WTC11 (cell line): ENCODE results near the gene PI4KA. TPM values are rescaled to one million over a fixed set of nuclear protein-coding genes. Genes with fewer than 3 reads are reported as not detected.

Experiments used
- ATAC-seq: fragments of 200-7000 bp; cut with Tn5 transposase; 2 replicates; pipeline ENCODE4 v1.10.0; 2021; ENCODE audit warnings: mild to moderate bottlenecking, moderate library complexity
- CTCF ChIA-PET: fragments of 300-600 bp; sonication (Branson Sonifier 250); formaldehyde crosslinking; loops from one replicate; lab custom pipeline; 2021; ENCODE audit warnings: antibody characterized with exemption; lab: Charles Lee
- POLR2A ChIA-PET: fragments of 350-600 bp; sonication (Branson Sonifier 250); formaldehyde crosslinking; loops from one replicate; lab custom pipeline; 2021; ENCODE audit warnings: antibody characterized with exemption; lab: Charles Lee
- DNase-seq: peaks from one replicate; pipeline ENCODE4 v3.0.0; 2021; ENCODE audit warnings: low spot score
- H3K27ac Mint-ChIP-seq: 2 replicates; pipeline ENCODE4 v1.8.0; 2021; ENCODE audit warnings: mixed read lengths
- H3K27me3 Mint-ChIP-seq: 2 replicates; pipeline ENCODE4 v1.8.0; 2021; ENCODE audit warnings: low read depth, mild to moderate bottlenecking, moderate library complexity, mixed read lengths
- H3K36me3 Mint-ChIP-seq: 2 replicates; pipeline ENCODE4 v1.8.0; 2021; ENCODE audit warnings: mixed read lengths
- H3K4me1 Mint-ChIP-seq: 2 replicates; pipeline ENCODE4 v1.8.0; 2022; ENCODE audit warnings: mixed read lengths
- H3K4me3 Mint-ChIP-seq: 2 replicates; pipeline ENCODE4 v1.8.0; 2021; ENCODE audit warnings: mild to moderate bottlenecking, moderate library complexity, mixed read lengths
- H3K9me3 Mint-ChIP-seq: 2 replicates; pipeline ENCODE4 v1.8.0; 2021; ENCODE audit warnings: mixed read lengths
- CTCF ChIP-seq: fragments of 200-600 bp; IDR thresholded peaks from 2 replicates; pipeline ENCODE4 v1.8.0; 2022; ENCODE audit warnings: antibody characterized with exemption
- ETV6 ChIP-seq: sonication (generic); formaldehyde crosslinking; IDR thresholded peaks from 2 replicates; pipeline ENCODE4 v1.8.1; 2022; ENCODE audit warnings: mild to moderate bottlenecking, missing genetic modification reagents
- FOXK1 ChIP-seq: sonication (generic); formaldehyde crosslinking; IDR thresholded peaks from 2 replicates; pipeline ENCODE4 v1.8.0; 2022; ENCODE audit warnings: mild to moderate bottlenecking, moderate library complexity, missing genetic modification reagents
- FOXP1 ChIP-seq: sonication (generic); formaldehyde crosslinking; IDR thresholded peaks from 2 replicates; pipeline ENCODE4 v1.8.0; 2022; ENCODE audit warnings: missing genetic modification reagents, mild to moderate bottlenecking, moderate library complexity, borderline replicate concordance
- IRF2 ChIP-seq: sonication (generic); formaldehyde crosslinking; IDR thresholded peaks from 2 replicates; pipeline ENCODE4 v1.8.0; 2022; ENCODE audit warnings: low read depth, missing genetic modification reagents, borderline replicate concordance
- KAT7 ChIP-seq: sonication (generic); formaldehyde crosslinking; IDR thresholded peaks from 2 replicates; pipeline ENCODE4 v1.8.1; 2023; ENCODE audit warnings: missing genetic modification reagents, mild to moderate bottlenecking, borderline replicate concordance
- MXD4 ChIP-seq: fragments of 250-450 bp; sonication (Bioruptor Pico); IDR thresholded peaks from 2 replicates; pipeline ENCODE4 v1.8.0; 2021; ENCODE audit warnings: mild to moderate bottlenecking, moderate library complexity, borderline replicate concordance
- NFATC4 ChIP-seq: fragments of 250-450 bp; sonication (Bioruptor Pico); IDR thresholded peaks from 2 replicates; pipeline ENCODE4 v1.9.0; 2021; ENCODE audit warnings: mild to moderate bottlenecking
- NFYB ChIP-seq: sonication (generic); formaldehyde crosslinking; conservative IDR thresholded peaks from 2 replicates; pipeline ENCODE4 v1.8.0; 2022; ENCODE audit warnings: low read depth, missing genetic modification reagents
- RORB ChIP-seq: fragments of 250-450 bp; sonication (Bioruptor Pico); IDR thresholded peaks from 2 replicates; pipeline ENCODE4 v1.9.0; 2021; ENCODE audit warnings: mild to moderate bottlenecking
- TEAD1 ChIP-seq: sonication (generic); formaldehyde crosslinking; IDR thresholded peaks from 2 replicates; pipeline ENCODE4 v1.8.0; 2022; ENCODE audit warnings: mild to moderate bottlenecking, missing genetic modification reagents
- ZNF121 ChIP-seq: sonication (generic); formaldehyde crosslinking; IDR thresholded peaks from 2 replicates; pipeline ENCODE4 v1.8.0; 2023; ENCODE audit warnings: missing genetic modification reagents
- ZNF219 ChIP-seq: sonication (generic); formaldehyde crosslinking; IDR thresholded peaks from 2 replicates; pipeline ENCODE4 v1.8.0; 2023; ENCODE audit warnings: missing genetic modification reagents, mild to moderate bottlenecking, borderline replicate concordance
- ZNF232 ChIP-seq: sonication (generic); formaldehyde crosslinking; IDR thresholded peaks from 2 replicates; pipeline ENCODE4 v1.8.0; 2022; ENCODE audit warnings: mild to moderate bottlenecking, missing genetic modification reagents
- ZNF425 ChIP-seq: fragments of 250-450 bp; sonication (Bioruptor Pico); conservative IDR thresholded peaks from 2 replicates; pipeline ENCODE4 v1.9.0; 2021; ENCODE audit warnings: mild to moderate bottlenecking
- ZNF671 ChIP-seq: fragments of 250-450 bp; sonication (Bioruptor Pico); IDR thresholded peaks from 2 replicates; pipeline ENCODE4 v1.8.0; 2021; ENCODE audit warnings: mild to moderate bottlenecking
- total RNA-seq: library from RNA; stranded (reverse); gene quantifications from 3 replicates; pipeline ENCODE4 v1.2.3, GENCODE V29; 2021
- TF ChIP-seq, protein P1 (sequence below): sonication (generic); formaldehyde crosslinking; IDR thresholded peaks from 2 replicates; pipeline ENCODE4 v1.8.1; 2023; ENCODE audit warnings: mild to moderate bottlenecking, missing genetic modification reagents, moderate library complexity
- TF ChIP-seq, protein P2 (sequence below): sonication (generic); formaldehyde crosslinking; IDR thresholded peaks from 2 replicates; pipeline ENCODE4 v1.8.1; 2022; ENCODE audit warnings: mild to moderate bottlenecking, moderate library complexity, missing genetic modification reagents
- TF ChIP-seq, protein P3 (sequence below): fragments of 250-450 bp; sonication (Bioruptor Pico); IDR thresholded peaks from 2 replicates; pipeline ENCODE4 v1.9.0; 2021; ENCODE audit warnings: mild to moderate bottlenecking
- TF ChIP-seq, protein P4 (sequence below): sonication (generic); formaldehyde crosslinking; IDR thresholded peaks from 2 replicates; pipeline ENCODE4 v1.8.1; 2023; ENCODE audit warnings: mild to moderate bottlenecking, moderate library complexity, missing genetic modification reagents
- TF ChIP-seq, protein P5 (sequence below): sonication (generic); formaldehyde crosslinking; IDR thresholded peaks from 2 replicates; pipeline ENCODE4 v1.8.1; 2022; ENCODE audit warnings: low read depth, mild to moderate bottlenecking, moderate library complexity, missing genetic modification reagents, borderline replicate concordance

PI4KA gene
- total RNA-seq, 1 experiment from 2014 or later = 45.5 TPM

GRCh38 chr22:20787746-20788626, 70.6 kb downstream of the PI4KA start (continued):
- no peak for TF ChIP-seq RORB
- no peak for TF ChIP-seq NFATC4 (CRISPR knock-in tag)
- no peak for TF ChIP-seq MXD4
- TF ChIP-seq CTCF = no peak
- no peak for TF ChIP-seq ZNF121
- TF ChIP-seq ZNF232 = no peak
- no peak for TF ChIP-seq KAT7 (CRISPR knock-in tag)
- no peak for TF ChIP-seq IRF2 (CRISPR knock-in tag)
- no peak for TF ChIP-seq ZNF219 (CRISPR knock-in tag)
- no peak for TF ChIP-seq ETV6 (CRISPR knock-in tag)
- no peak for TF ChIP-seq ZNF671 (CRISPR knock-in tag)

- H3K36me3 Mint-ChIP-seq = 0 out of 2 replicates have a peak, but pooled peaks cover 1% of the 10 kb centered on the region
- CTCF ChIA-PET = interaction anchor here (1.0 to 2.0 kb wide), 2 partner anchors 28 to 98 kb away, joined by 3 to 7 read pairs; no protein-coding TSS in a partner anchor
- no peaks in the 10 kb centered on the region for H3K9me3 Mint-ChIP-seq
- no peak for ATAC-seq
- peaks cover 20% of the 10 kb centered on the region for H3K4me1 Mint-ChIP-seq
- no peak overlapping the region for H3K27ac Mint-ChIP-seq
- DNase-seq = no peak
- TF ChIP-seq ETV6 (CRISPR knock-in tag) = no peak
- TF ChIP-seq, all 79 proteins: peak for 0
- no peak overlapping the region for H3K4me3 Mint-ChIP-seq
- no peaks in the 10 kb centered on the region for H3K27me3 Mint-ChIP-seq
- POLR2A ChIA-PET = no interaction called here
Measured at GRCh38 chr22:20787223-20787622, 71.4 kb downstream of the PI4KA start.

- no peaks in the 10 kb centered on the region for H3K9me3 Mint-ChIP-seq
- H3K27ac Mint-ChIP-seq = no peak overlapping the region
- ChIA-PET POLR2A (no interaction called here), CTCF (interaction anchor here (2.0 kb wide), 1 partner anchor 99 kb away, joined by 7 read pairs; no protein-coding TSS in a partner anchor)
- ATAC-seq (no peak), DNase-seq (no peak)
- no peak overlapping the region for H3K4me3 Mint-ChIP-seq
- no peaks in the 10 kb centered on the region for H3K27me3 Mint-ChIP-seq
- H3K4me1 Mint-ChIP-seq = peaks cover 20% of the 10 kb centered on the region
- no peaks in the 10 kb centered on the region for H3K36me3 Mint-ChIP-seq
- TF ChIP-seq, protein P1, sequence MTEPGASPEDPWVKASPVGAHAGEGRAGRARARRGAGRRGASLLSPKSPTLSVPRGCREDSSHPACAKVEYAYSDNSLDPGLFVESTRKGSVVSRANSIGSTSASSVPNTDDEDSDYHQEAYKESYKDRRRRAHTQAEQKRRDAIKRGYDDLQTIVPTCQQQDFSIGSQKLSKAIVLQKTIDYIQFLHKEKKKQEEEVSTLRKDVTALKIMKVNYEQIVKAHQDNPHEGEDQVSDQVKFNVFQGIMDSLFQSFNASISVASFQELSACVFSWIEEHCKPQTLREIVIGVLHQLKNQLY = no peak
- TF ChIP-seq NFYB (CRISPR knock-in tag) = no peak
- TF ChIP-seq, protein P2, sequence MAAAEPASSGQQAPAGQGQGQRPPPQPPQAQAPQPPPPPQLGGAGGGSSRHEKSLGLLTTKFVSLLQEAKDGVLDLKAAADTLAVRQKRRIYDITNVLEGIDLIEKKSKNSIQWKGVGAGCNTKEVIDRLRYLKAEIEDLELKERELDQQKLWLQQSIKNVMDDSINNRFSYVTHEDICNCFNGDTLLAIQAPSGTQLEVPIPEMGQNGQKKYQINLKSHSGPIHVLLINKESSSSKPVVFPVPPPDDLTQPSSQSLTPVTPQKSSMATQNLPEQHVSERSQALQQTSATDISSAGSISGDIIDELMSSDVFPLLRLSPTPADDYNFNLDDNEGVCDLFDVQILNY (CRISPR knock-in tag) = no peak
- no peak for TF ChIP-seq TEAD1 (CRISPR knock-in tag)
- TF ChIP-seq, protein P3, sequence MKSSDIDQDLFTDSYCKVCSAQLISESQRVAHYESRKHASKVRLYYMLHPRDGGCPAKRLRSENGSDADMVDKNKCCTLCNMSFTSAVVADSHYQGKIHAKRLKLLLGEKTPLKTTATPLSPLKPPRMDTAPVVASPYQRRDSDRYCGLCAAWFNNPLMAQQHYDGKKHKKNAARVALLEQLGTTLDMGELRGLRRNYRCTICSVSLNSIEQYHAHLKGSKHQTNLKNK (CRISPR knock-in tag) = no peak
- TF ChIP-seq, protein P4, sequence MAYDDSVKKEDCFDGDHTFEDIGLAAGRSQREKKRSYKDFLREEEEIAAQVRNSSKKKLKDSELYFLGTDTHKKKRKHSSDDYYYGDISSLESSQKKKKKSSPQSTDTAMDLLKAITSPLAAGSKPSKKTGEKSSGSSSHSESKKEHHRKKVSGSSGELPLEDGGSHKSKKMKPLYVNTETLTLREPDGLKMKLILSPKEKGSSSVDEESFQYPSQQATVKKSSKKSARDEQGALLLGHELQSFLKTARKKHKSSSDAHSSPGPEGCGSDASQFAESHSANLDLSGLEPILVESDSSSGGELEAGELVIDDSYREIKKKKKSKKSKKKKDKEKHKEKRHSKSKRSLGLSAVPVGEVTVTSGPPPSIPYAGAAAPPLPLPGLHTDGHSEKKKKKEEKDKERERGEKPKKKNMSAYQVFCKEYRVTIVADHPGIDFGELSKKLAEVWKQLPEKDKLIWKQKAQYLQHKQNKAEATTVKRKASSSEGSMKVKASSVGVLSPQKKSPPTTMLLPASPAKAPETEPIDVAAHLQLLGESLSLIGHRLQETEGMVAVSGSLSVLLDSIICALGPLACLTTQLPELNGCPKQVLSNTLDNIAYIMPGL (CRISPR knock-in tag) = no peak
- TF ChIP-seq FOXK1 (CRISPR knock-in tag) = no peak
- TF ChIP-seq, protein P5, sequence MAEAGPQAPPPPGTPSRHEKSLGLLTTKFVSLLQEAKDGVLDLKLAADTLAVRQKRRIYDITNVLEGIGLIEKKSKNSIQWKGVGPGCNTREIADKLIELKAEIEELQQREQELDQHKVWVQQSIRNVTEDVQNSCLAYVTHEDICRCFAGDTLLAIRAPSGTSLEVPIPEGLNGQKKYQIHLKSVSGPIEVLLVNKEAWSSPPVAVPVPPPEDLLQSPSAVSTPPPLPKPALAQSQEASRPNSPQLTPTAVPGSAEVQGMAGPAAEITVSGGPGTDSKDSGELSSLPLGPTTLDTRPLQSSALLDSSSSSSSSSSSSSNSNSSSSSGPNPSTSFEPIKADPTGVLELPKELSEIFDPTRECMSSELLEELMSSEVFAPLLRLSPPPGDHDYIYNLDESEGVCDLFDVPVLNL (CRISPR knock-in tag) = no peak
- TF ChIP-seq FOXP1 (CRISPR knock-in tag) = no peak
- no peak for TF ChIP-seq NFATC4 (CRISPR knock-in tag)
- no peak for TF ChIP-seq ZNF425 (CRISPR knock-in tag)
Measured at GRCh38 chr22:20786536-20786979, 72.1 kb downstream of the PI4KA start.
